IPS-NIHi11 (cell line): Measurements from ENCODE around the gene PDSS2.
"Not testable (repeated sequence)": the region's sequence is repeated elsewhere in the genome, so short reads cannot be mapped to it uniquely, and the experiment has no call there.

Experiments
- DNase-seq: peaks from one replicate; pipeline ENCODE4 v3.0.0; 2012; ENCODE audit warnings: mixed read lengths, low spot score

The PDSS2 gene

GRCh38 chr6:107459283-107460082, at the start of gene PDSS2:
PDSS2 (minus strand) TSS chr6:107459564; CDS start chr6:107459285, 279 bp downstream.
- DNase-seq: peak; percentile 97

DNA sequence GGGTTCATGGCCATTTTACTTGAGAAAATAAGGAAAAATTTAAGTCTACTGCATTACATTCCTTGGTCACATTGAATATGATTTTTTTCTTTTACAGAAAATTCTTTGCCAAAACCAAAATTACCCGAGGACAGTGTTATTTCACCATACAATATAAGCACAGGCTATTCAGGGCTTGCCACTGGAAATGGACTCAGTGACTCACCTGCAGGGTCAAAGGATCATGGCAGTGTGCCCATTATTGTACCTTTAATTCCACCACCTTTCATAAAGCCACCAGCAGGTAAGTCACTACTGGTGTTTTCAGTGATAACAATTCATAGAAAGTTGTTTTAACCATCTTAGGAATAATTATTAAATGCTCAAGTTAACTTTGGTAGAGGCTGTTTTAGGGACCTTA, 46.8 kb upstream of the PDSS2 start:
- no peak for DNase-seq

- DNase-seq: no peak
Observed at GRCh38 chr6:107504270-107505026, 45.1 kb upstream of the PDSS2 start.

DNA sequence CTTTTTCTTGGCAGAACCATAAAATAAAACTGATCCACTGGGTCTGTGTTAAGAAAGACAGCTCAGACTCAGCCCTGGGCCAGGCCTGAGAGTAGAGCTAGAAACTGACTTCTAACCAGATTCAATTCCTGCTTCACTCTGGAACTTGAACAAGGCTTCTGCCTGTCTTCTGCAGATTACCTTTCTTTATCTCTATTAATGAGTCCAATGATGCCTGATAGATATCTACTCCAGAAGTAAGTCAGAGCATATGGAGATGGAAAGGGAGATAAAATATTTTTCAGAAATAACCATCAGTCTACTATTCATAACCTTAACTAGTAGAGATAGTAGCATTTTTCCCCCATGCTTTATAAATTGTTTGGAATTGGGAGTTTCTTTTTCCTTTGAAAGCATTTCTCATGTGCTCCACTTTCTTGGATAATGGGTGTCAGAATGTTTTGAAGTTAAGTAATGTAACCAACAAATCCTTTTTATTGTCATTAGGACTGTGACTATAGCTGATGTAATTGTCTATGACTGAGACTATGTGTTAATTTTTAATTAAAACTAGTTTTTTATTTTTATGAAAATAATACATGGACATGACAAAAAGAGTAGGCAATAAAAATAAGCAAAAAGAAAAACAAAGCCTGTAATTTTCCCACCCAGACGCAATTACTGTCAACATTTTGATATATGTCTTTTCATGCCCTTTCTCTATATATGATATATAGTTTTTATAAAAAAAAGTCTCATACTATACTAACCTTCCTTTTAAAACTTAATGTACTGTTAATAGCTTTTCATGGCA, 37.7 kb upstream of the PDSS2 start:
- DNase-seq: no peak

DNA sequence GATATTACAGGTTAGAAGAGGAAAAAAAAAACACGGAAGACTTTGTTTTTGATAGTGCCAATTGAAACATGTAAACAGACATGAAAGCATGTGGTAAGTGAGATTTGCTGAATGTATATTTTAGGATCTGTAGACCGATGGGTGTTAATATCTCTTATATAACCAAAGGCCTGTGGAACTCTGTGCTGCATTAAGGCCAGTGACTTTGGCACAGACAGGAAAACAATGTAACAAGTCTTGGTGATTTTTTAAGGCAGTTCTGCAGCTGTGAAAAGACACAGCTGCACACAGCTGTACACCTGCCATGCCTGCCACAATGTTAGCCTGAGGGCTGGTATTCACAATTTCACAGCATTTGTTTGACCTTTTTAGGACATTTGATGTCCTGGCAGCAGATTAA, 36.6 kb upstream of the PDSS2 start:
- DNase-seq: no peak

DNA sequence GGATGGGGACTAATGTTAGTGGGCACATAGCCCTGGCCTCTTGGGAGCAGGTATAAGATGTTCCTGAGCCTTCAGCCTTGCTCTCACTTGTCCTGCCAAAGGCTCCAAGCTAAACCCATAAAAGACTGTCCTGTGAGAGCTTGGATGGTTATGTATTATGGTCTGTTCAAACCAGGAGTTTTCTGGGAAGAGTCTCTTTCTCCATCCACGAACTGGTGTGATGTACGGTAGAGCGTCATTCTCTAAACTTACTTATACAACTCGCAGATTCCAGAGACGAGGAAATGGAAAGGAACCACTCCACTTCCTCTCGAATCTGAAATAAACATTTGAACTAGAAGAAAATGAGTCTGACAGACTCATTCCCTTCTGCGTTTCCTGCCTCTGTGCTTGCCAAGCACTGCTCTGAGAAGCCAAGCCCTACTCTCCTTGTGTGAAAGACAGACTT, 35.9 kb upstream of the PDSS2 start:
- DNase-seq: no peak

DNA sequence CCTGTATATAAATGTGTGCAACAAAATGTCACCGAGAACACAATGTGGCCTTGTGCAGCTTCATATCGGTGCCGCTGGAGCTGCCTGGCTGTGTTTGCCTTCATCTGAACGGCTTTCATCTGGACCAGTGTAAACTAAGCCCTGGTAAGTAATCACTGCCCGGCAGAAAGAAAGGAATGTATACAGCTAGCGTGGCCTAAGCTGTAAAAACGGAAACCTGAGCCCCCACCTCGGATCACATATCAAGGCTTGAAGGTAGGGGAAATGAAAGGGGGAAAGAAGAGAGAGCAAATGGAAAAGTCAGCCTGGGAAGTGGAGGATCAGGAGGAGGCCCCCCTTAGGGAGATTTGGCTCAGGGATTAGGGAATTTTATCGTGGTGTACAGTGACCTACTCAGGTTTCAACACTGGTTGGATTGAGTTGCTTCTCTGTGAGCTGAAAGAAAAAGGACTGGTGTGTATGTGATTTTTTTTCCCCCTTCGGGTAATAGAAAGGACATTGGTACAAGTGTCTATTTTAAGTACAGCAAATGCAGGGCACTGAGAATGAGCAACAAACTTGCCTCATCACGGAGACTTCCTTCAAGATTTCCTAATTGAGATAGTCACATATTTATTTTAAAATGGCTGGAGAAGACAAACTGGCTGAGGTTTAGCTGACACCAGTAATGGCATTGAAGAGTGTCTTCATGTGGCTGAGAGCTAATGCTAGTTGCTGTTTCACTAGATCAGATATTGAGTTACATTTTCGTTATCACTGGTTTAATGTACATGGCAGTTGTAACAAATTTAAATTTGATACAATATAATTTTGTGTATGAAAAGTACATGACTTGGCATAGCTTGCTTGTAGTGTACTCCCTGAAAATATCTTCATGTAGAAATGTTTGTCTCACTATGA, 34.0 kb upstream of the PDSS2 start:
- peak; percentile 35 for DNase-seq

GRCh38 chr6:107491760-107492660, 32.6 kb upstream of the PDSS2 start:
- DNase-seq: no peak

- DNase-seq: peak; percentile 57
Observed at GRCh38 chr6:107491138-107491609, 31.8 kb upstream of the PDSS2 start.

GRCh38 chr6:107490566-107491137, 31.3 kb upstream of the PDSS2 start:
- no peak for DNase-seq

DNA sequence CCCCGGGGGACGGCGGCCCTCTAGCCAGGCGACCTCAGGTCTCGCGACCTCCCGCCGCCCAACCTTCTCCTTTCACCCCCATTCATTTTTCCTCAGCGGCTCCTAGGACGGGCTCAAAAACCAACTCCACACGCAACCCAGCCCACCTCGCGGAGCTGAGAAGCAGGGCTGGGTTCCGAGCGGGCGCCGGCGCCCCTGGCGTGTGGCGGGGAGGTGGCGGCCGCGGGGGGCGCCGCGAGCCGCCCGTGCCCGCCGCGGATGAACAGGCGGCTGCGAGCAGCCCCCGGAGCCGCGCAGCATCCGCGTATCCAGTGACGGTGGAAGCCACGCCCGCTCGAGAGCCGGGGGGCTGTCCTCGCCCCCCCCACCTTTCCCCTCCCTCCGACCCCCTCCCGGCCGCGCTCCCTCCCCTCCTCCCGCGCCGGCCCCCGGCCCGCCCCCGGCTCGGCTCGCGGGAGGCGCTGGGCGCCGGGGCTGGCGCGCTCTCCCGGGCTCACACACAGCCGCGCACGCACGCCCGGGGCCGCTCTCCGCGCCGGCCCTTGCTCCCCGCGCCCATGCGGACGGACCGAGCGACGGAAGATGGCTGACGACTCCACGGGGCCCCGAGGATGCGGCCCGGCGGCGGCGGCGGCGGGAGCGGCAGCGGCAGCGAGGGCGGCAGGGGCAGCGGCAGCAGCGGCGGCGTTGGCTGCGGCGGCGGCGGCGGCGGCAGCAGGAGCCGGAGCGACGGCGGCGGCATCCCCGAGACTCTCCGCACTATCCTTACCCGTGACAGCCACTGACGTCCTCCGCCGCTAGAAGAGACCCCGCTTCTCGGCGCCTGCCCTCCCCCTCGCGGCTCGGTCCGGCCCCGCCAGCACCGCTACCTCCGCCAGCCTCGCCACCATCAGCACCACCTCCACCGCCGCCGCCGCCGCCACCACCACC, 30.5 kb upstream of the PDSS2 start, which contains the start of gene SOBP:
Gene SOBP, plus strand, starts transcription at position 482 of the 930 bp plus-strand sequence. CDS start 500 bp downstream, outside the sequence.
- peak; percentile 71 for DNase-seq

DNA sequence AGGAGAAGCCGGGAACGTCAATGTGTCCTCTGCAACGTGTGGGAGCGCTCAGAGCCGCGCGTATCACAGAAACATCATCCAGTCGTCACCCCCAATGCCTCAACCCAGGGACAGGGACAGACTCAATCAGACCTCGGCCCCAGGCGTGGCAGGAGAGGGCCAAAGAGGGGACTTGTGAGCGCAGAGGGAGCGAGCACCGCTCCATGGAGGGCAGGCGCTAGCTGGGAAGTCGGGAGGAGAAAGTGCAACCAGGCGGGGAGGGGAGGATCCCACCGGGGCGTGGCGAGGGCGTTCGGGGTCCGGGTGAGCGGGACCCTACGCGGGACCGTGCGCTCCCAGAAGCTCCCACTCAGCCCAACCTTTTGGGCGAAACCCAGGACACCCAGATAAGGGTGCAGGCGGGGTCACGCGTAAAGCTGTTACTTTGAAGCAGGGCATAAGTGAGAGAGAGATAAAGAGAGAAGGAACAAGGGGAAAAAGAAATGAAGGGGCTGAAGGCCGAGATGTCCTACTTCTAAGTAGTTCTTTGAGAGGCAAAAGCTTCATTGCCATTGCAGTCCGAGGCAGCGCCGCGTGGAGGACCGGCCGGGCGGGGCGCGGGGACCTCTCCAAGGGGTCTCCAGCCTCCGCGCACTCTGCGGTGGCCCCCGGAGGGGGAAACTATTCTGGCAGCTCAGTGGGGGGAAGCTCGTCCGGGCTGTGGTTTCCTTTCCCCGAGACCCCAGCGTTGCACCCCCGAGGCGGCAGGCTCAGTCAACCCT, 29.7 kb upstream of the PDSS2 start:
- peak; percentile 84 for DNase-seq

GRCh38 chr6:107488174-107488874, 29.0 kb upstream of the PDSS2 start:
- DNase-seq: peak; percentile 15

DNA sequence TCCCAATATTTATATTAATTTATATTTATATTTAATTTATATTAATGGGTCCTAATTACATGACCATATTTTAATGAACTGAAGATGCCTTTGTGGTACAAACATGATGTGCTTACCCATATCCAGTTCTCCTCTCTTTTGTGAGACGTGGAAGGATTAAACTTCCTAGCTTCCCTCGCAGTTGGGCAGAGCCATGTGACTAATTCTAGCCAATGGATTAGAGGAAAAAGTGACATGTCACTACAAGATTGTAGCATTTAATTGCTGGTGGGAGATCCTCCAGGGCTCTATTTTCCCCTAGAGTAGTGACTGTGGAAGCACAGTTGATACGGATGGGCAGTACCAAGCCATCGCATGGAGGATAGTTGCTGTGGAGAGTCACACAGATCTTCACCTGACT, 25.8 kb upstream of the PDSS2 start:
- DNase-seq: no peak

- no peak for DNase-seq
Observed at GRCh38 chr6:107479089-107479690, 19.8 kb upstream of the PDSS2 start.

DNA sequence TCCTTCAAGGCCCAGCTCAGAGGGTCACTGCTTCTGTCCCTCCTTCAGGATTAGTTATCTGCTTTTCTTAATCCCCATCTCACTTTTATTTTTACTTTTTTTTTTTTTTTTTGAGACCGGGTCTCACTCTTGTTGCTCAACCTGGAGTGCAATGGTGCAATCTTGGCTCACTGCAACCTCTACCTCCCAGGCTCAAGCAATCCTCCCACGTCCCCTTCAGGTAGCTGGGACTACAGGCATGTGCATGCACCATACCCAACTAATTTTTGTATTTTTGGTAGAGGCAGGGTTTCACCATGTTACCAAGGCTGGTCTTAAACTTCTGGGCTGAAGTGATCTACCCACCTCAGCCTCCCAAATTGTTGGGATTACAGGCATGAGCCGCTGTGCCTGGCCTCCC, 16.5 kb upstream of the PDSS2 start:
- DNase-seq: not testable (repeated sequence)

DNA sequence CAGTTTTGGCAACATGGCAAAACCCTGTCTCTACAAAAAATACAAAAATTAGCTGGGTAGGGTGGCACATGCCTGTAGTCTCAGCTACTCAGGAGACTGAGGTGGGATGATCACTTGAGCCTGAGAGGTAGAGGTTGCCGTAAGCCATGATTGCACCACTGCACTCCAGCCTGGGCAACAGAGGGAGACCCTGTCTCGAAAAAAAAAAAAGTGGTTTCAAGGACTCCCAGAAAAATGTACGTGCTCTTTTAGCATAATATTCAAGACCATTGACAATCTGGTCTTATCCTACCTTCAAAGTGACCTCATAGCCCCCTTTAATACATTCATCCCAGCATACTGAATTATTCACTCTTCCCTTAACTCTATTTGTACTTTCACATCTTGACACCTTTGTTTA, 16.0 kb upstream of the PDSS2 start:
- DNase-seq: not testable (repeated sequence)
